C4-2B (cell line): ENCODE measurements around the gene KYNU.

Source experiments
- CTCF ChIP-seq: fragments of 450-650 bp; conservative IDR thresholded peaks from 2 replicates; pipeline ENCODE4 v1.5.1; 2017; ENCODE audit warnings: mild to moderate bottlenecking
- ZFX ChIP-seq: fragments of 450-650 bp; IDR thresholded peaks from 2 replicates; pipeline ENCODE4 v1.6.1; 2017

GRCh38 chr2:142975239-142975638 is 97.8 kb downstream of the KYNU start:
- TF ChIP-seq CTCF (no peak), ZFX (no peak)
